Measurements from ENCODE around the gene MYPN.

Gene MYPN

DNA sequence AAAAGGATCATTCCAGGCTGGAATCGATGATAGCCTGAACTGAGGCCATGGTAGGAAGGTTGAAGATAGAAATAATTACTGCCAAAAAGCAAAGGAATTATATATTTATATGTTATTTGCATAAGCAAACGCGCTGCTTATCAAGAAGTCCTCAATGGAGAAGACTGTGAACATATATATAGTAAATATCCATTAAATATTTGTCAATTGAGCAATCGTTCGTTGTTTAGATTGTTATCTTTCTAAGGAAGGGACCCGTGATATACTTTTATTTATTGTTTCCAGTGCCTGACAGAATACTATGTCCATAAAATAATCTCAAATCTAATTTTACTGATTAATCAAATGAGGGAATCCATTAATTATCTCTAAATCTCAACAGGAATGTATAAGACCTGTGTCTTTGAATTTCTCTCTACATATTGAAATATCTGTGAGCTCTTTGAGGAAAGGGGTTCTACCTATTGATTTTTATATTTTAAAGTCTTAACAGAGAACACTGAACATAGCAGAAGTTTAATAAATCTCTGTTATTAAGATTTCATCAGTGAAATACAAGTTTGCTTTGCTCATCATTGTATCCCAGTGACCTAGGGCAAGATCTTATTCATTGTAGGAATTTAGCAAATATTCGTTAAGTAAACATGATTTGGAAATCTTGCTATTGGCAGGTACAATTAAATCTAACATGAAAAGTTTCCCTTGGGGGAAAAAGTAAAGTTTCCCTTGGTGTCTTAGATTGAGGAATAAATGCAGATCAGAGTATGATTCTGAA lies 22.2 kb upstream of the MYPN start:
- TF ChIP-seq, protein P1, sequence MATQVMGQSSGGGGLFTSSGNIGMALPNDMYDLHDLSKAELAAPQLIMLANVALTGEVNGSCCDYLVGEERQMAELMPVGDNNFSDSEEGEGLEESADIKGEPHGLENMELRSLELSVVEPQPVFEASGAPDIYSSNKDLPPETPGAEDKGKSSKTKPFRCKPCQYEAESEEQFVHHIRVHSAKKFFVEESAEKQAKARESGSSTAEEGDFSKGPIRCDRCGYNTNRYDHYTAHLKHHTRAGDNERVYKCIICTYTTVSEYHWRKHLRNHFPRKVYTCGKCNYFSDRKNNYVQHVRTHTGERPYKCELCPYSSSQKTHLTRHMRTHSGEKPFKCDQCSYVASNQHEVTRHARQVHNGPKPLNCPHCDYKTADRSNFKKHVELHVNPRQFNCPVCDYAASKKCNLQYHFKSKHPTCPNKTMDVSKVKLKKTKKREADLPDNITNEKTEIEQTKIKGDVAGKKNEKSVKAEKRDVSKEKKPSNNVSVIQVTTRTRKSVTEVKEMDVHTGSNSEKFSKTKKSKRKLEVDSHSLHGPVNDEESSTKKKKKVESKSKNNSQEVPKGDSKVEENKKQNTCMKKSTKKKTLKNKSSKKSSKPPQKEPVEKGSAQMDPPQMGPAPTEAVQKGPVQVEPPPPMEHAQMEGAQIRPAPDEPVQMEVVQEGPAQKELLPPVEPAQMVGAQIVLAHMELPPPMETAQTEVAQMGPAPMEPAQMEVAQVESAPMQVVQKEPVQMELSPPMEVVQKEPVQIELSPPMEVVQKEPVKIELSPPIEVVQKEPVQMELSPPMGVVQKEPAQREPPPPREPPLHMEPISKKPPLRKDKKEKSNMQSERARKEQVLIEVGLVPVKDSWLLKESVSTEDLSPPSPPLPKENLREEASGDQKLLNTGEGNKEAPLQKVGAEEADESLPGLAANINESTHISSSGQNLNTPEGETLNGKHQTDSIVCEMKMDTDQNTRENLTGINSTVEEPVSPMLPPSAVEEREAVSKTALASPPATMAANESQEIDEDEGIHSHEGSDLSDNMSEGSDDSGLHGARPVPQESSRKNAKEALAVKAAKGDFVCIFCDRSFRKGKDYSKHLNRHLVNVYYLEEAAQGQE (IDR thresholded peaks at IDR 0.05; ENCODE audit: insufficient read depth in 1 of 2, low read depth in 2 of 2, low read length in 2 of 2), result no peak
- no peak for TF ChIP-seq FOXP2 (optimal IDR thresholded peaks at IDR 0.05; ENCODE audit: borderline replicate concordance, extremely low read depth, extremely low read length, insufficient read depth)
- TF ChIP-seq TAF1 (IDR thresholded peaks at IDR 0.05; ENCODE audit: borderline replicate concordance, insufficient read depth, low read length), result no peak
- no peak for TF ChIP-seq POLR2AphosphoS5 (IDR thresholded peaks at IDR 0.05; ENCODE audit: low read depth, low read length)
- no peak for TF ChIP-seq SIN3A (IDR thresholded peaks at IDR 0.05; ENCODE audit: borderline replicate concordance, insufficient read depth, low read length)

DNA sequence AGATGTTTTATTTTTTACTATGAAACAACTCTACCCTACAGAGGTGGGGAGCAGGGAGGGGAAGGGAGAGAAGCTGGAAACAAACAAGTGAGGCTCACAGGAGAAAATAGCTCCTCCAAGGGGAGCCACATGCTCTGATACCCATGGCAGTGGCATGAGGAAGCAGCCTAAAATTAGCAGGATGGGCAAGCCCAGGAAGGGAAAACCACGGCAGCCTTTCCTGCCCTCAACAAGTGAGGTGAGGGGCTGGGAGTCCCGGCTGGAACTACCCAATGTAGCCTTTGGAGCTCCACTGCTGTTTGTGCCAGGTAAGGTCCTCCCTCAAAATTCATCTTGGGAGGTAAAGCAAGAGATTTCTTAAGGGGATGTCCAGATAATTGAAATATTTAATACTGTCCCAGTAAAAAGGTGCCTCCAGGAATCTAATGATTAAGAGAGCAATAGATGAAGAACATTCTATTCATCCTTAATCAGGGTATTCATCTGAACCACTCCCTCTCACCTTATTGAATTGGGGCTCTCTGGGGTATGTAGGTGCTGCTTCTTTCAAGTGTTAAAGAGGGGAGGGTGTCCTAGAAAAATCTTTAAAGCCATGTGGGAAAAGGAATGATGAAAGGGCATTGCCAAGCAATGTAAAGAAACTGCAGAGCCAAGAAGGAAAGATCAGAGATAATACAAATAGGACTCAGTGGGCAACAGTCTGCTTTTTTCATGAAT lies 21.4 kb upstream of the MYPN start:
- TF ChIP-seq FOXP2 (optimal IDR thresholded peaks at IDR 0.05; ENCODE audit: borderline replicate concordance, extremely low read depth, extremely low read length, insufficient read depth) (no peak), TAF1 (IDR thresholded peaks at IDR 0.05; ENCODE audit: borderline replicate concordance, insufficient read depth, low read length) (no peak), POLR2AphosphoS5 (IDR thresholded peaks at IDR 0.05; ENCODE audit: low read depth, low read length) (no peak), SIN3A (IDR thresholded peaks at IDR 0.05; ENCODE audit: borderline replicate concordance, insufficient read depth, low read length) (no peak)
- TF ChIP-seq, protein P1 (IDR thresholded peaks at IDR 0.05; ENCODE audit: insufficient read depth in 1 of 2, low read depth in 2 of 2, low read length in 2 of 2), result no peak

DNA sequence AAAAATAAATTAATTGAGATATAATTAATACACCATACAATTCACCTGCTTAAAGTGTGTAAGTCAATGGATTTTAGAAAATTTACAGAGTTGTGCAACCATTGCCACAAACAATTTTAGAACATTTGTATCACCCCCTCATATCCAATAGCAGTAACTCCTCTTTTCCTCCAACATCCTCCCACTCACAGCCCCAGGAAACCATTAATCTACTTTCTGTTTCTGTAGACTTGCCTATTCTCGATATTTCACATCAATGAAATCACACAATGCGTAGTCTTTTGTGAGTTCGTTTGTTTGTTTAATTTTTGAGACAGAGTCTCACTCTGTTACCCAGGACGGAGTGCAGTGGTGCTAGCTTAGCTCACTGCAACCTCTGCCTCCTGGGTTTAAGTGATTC lies 20.5 kb upstream of the MYPN start:
- TF ChIP-seq TAF1 (IDR thresholded peaks at IDR 0.05; ENCODE audit: borderline replicate concordance, insufficient read depth, low read length) (no peak), SIN3A (IDR thresholded peaks at IDR 0.05; ENCODE audit: borderline replicate concordance, insufficient read depth, low read length) (no peak), POLR2AphosphoS5 (IDR thresholded peaks at IDR 0.05; ENCODE audit: low read depth, low read length) (no peak), FOXP2 (optimal IDR thresholded peaks at IDR 0.05; ENCODE audit: borderline replicate concordance, extremely low read depth, extremely low read length, insufficient read depth) (no peak)
- TF ChIP-seq, protein P1 (IDR thresholded peaks at IDR 0.05; ENCODE audit: insufficient read depth in 1 of 2, low read depth in 2 of 2, low read length in 2 of 2), result no peak

DNA sequence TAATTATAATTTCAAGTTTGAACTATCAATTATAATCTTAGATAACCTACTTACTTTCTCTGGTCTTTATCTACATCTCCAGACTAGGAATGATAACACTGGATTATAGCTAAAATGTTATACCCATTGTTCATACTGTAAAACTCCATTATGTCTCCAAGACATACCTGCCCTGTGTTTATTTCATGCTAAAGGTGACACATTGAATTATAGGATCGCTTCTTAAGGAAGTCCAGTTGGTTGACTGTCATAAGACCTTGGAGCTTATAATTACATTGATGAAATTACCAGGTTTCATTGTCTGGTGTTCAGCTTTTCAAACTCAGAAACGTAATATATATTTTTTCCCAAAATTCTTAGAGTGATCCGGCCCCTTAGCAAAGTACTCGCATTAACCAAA lies 18.7 kb upstream of the MYPN start:
- no peak for TF ChIP-seq TAF1 (IDR thresholded peaks at IDR 0.05; ENCODE audit: borderline replicate concordance, insufficient read depth, low read length)

DNA sequence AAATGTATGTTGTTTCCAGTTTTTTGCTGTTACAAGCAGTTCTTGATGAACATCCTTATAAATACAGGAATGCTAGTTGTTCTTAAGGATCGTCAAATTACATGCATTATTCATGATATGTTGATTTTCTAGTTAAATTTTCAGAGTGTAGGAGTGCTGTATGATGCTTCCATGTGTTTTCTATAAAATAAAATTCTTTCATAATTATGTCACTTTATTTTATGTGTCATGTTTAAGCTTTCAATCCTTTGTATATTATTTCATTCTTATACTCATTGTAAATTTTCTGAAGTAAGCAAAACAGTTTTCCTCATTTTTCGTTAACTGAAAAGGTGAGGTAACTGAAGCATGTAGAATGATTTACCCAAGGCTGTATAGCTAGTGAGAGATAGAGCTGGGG lies 16.8 kb upstream of the MYPN start:
- TF ChIP-seq TAF1 (IDR thresholded peaks at IDR 0.05; ENCODE audit: borderline replicate concordance, insufficient read depth, low read length), result no peak
- TF ChIP-seq SIN3A (IDR thresholded peaks at IDR 0.05; ENCODE audit: borderline replicate concordance, insufficient read depth, low read length), result no peak
- TF ChIP-seq, protein P1 (IDR thresholded peaks at IDR 0.05; ENCODE audit: insufficient read depth in 1 of 2, low read depth in 2 of 2, low read length in 2 of 2), result no peak
- no peak for TF ChIP-seq FOXP2 (optimal IDR thresholded peaks at IDR 0.05; ENCODE audit: borderline replicate concordance, extremely low read depth, extremely low read length, insufficient read depth)
- no peak for TF ChIP-seq POLR2AphosphoS5 (IDR thresholded peaks at IDR 0.05; ENCODE audit: low read depth, low read length)
